Neural cell (in vitro differentiated cells): Measurements from ENCODE around the gene GAPDH. TPM values are rescaled to one million over a fixed set of nuclear protein-coding genes. Genes with fewer than 3 reads are reported as not detected.

Experiments
- H2AFZ ChIP-seq: fragments of 200-600, 300-800 bp; sonication (generic), shearing (Covaris generic); 2 replicates; pipeline ENCODE4 v1.6.0; 2014; ENCODE audit warnings: low read depth, mild to moderate bottlenecking, antibody characterized with exemption, low read length, moderate library complexity
- H3F3A ChIP-seq: fragments of 200-600 bp; shearing (Covaris generic); 2 replicates; pipeline ENCODE4 v1.6.1; 2016; ENCODE audit warnings: mild to moderate bottlenecking, moderate library complexity, mixed read lengths, antibody characterized with exemption, low read length; ENCODE audit not compliant: insufficient read depth, poor library complexity, severe bottlenecking
- H3K27ac ChIP-seq: fragments of 200-600, 300-800 bp; sonication (generic), shearing (Covaris generic); 2 replicates; pipeline ENCODE4 v1.5.1; 2014; ENCODE audit warnings: mild to moderate bottlenecking, low read length, moderate library complexity
- H3K27me3 ChIP-seq: fragments of 300-800, 200-600 bp; sonication (generic), shearing (Covaris generic); 2 replicates; pipeline ENCODE4 v1.6.0; 2014; ENCODE audit warnings: mild to moderate bottlenecking, low read depth, low read length, moderate library complexity; ENCODE audit not compliant: insufficient read depth
- H3K36me3 ChIP-seq: fragments of 300-800, 200-600 bp; sonication (generic), shearing (Covaris generic); 2 replicates; pipeline ENCODE4 v1.5.1; 2014; ENCODE audit warnings: mild to moderate bottlenecking, antibody characterized with exemption, low read length, moderate library complexity; ENCODE audit not compliant: insufficient read depth
- H3K4me2 ChIP-seq: fragments of 300-800, 200-600 bp; sonication (generic), shearing (Covaris generic); 2 replicates; pipeline ENCODE4 v1.6.0; 2014; ENCODE audit warnings: mild to moderate bottlenecking, low read length
- H3K4me3 ChIP-seq: fragments of 300-800, 200-600 bp; sonication (generic), shearing (Covaris generic); 2 replicates; pipeline ENCODE4 v1.5.1; 2014; ENCODE audit warnings: mild to moderate bottlenecking, low read length, moderate library complexity
- H3K79me2 ChIP-seq: fragments of 200-600 bp; shearing (Covaris generic); replicated peaks from 2 replicates; pipeline ENCODE4 v1.6.0; 2014; ENCODE audit warnings: mild to moderate bottlenecking, low read length, moderate library complexity; ENCODE audit not compliant: insufficient read depth
- H3K9ac ChIP-seq: fragments of 300-800, 200-600 bp; sonication (generic), shearing (Covaris generic); 2 replicates; pipeline ENCODE4 v1.6.1; 2016; ENCODE audit warnings: mild to moderate bottlenecking, low read length, mixed read lengths
- H3K9me2 ChIP-seq: fragments of 200-600 bp; shearing (Covaris generic); 2 replicates; pipeline ENCODE4 v1.6.1; 2016; ENCODE audit warnings: mild to moderate bottlenecking, low read length, mixed read lengths; ENCODE audit not compliant: insufficient read depth
- H3K9me3 ChIP-seq: fragments of 200-600, 300-800 bp; sonication (generic), shearing (Covaris generic); 2 replicates; pipeline ENCODE4 v1.6.1; 2016; ENCODE audit warnings: mild to moderate bottlenecking, mixed run types, low read length, moderate library complexity, mixed read lengths
- H4K20me1 ChIP-seq: fragments of 200-600 bp; shearing (Covaris generic); 2 replicates; pipeline ENCODE4 v1.6.1; 2016; ENCODE audit warnings: mild to moderate bottlenecking, mixed run types; ENCODE audit not compliant: insufficient read depth
- CTCF ChIP-seq: fragments of 450-650 bp; IDR thresholded peaks from 2 replicates; pipeline ENCODE4 v1.5.1; 2014; ENCODE audit warnings: antibody characterized with exemption, mild to moderate bottlenecking, moderate library complexity; ENCODE audit not compliant: poor library complexity, severe bottlenecking
- EP300 ChIP-seq: fragments of 450-650 bp; conservative IDR thresholded peaks from 2 replicates; pipeline ENCODE4 v1.6.1; 2014; ENCODE audit warnings: antibody characterized with exemption, mild to moderate bottlenecking, moderate library complexity; ENCODE audit not compliant: poor library complexity, severe bottlenecking
- EZH2 ChIP-seq: fragments of 200-600, 300-800 bp; shearing (Covaris generic), sonication (generic); IDR thresholded peaks from 2 replicates; pipeline ENCODE4 v1.6.1; 2014; ENCODE audit warnings: antibody characterized with exemption, low read length, borderline replicate concordance, mild to moderate bottlenecking; ENCODE audit not compliant: insufficient read depth, poor library complexity, severe bottlenecking
- MXI1 ChIP-seq: fragments of 450-650 bp; conservative IDR thresholded peaks from 2 replicates; pipeline ENCODE4 v1.6.1; 2014; ENCODE audit warnings: antibody characterized with exemption, mild to moderate bottlenecking; ENCODE audit not compliant: poor library complexity, severe bottlenecking
- POLR2AphosphoS5 ChIP-seq: IDR thresholded peaks from 2 replicates; pipeline ENCODE4 v1.6.1; 2012
- RAD21 ChIP-seq: fragments of 450-650 bp; conservative IDR thresholded peaks from 2 replicates; pipeline ENCODE4 v1.6.1; 2014; ENCODE audit warnings: antibody characterized with exemption, mild to moderate bottlenecking, moderate library complexity
- SMC3 ChIP-seq: fragments of 450-650 bp; conservative IDR thresholded peaks from 2 replicates; pipeline ENCODE4 v1.6.1; 2014; ENCODE audit warnings: antibody characterized with exemption, mild to moderate bottlenecking, moderate library complexity; ENCODE audit not compliant: poor library complexity
- TAF1 ChIP-seq: IDR thresholded peaks from 2 replicates; pipeline ENCODE4 v1.6.1; 2012; ENCODE audit warnings: low read depth
- polyA plus RNA-seq: library from polyadenylated mRNA; depleted of rRNA; stranded (reverse); fragments of >200 nt; gene quantifications from 2 replicates; pipeline ENCODE4 v1.2.3, GENCODE V29; 2014
- TF ChIP-seq, protein P1 (sequence below): IDR thresholded peaks from 2 replicates; pipeline ENCODE4 v1.6.1; 2012; ENCODE audit warnings: borderline replicate concordance

The GAPDH gene
- polyA plus RNA-seq, 1 donor from 2014 or later = 1,673 TPM

DNA sequence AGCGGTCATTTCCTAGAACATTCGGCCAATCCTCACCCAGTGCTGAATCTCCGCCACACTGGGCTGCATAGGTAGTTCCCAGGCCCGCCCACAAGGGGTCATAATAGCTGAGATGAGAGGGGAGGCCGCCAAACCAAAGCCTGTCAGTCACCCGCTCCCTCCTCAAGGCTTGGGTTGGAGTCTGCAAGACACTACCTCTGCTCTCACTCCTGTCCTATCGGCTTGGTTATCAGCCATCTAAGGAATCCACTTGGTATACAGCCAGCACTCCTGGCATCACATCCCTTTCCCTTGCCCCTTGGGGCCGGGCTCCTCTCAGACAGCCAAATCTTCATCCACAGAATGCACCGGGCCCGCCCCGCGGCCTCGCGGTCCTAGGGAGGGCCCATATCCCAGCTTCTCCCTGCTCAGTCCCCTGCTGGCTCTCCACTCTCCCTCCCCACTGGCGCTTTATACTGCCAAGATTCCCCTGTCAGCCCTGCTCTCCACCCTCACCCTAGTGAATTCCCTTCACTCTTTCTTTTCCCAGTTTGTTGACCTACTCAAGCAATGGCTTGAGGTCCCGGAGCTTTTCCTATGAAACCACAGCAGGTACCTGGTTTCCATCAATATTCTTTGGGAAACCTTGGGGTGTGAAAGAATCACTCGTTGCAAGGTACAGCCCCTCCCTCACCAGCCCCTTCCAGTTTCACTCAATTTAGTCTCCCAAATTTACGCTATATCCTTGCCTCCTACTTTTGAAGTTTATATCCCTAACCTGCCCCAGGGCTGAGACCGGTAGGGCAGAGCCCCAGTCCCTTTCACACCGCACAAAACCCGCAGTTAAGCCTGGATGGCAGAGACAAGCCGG is 20.1 kb downstream of the GAPDH start:
- Histone ChIP-seq H4K20me1 (peaks cover 5% of the 10 kb centered on the region), H3K27ac (no peak overlapping the region), H3K36me3 (no peaks in the 10 kb centered on the region), H3K4me2 (peak overlapping the region; percentile 68), H3K4me3 (peak overlapping the region; percentile 91), H3K79me2 (peaks cover 30% of the 10 kb centered on the region), H3K9ac (peak overlapping the region; percentile 75), H3K9me2 (no peaks in the 10 kb centered on the region), H2AFZ (no peak overlapping the region), H3K27me3 (no peaks in the 10 kb centered on the region), H3F3A (no peaks in the 10 kb centered on the region), H3K9me3 (no peaks in the 10 kb centered on the region)
- TF ChIP-seq TAF1 = peak; percentile 28
- peak; percentile 71 for TF ChIP-seq SMC3
- peak; percentile 19 for TF ChIP-seq MXI1
- peak; percentile 76 for TF ChIP-seq CTCF
- TF ChIP-seq, protein P1, sequence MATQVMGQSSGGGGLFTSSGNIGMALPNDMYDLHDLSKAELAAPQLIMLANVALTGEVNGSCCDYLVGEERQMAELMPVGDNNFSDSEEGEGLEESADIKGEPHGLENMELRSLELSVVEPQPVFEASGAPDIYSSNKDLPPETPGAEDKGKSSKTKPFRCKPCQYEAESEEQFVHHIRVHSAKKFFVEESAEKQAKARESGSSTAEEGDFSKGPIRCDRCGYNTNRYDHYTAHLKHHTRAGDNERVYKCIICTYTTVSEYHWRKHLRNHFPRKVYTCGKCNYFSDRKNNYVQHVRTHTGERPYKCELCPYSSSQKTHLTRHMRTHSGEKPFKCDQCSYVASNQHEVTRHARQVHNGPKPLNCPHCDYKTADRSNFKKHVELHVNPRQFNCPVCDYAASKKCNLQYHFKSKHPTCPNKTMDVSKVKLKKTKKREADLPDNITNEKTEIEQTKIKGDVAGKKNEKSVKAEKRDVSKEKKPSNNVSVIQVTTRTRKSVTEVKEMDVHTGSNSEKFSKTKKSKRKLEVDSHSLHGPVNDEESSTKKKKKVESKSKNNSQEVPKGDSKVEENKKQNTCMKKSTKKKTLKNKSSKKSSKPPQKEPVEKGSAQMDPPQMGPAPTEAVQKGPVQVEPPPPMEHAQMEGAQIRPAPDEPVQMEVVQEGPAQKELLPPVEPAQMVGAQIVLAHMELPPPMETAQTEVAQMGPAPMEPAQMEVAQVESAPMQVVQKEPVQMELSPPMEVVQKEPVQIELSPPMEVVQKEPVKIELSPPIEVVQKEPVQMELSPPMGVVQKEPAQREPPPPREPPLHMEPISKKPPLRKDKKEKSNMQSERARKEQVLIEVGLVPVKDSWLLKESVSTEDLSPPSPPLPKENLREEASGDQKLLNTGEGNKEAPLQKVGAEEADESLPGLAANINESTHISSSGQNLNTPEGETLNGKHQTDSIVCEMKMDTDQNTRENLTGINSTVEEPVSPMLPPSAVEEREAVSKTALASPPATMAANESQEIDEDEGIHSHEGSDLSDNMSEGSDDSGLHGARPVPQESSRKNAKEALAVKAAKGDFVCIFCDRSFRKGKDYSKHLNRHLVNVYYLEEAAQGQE = no peak
- peak; percentile 52 for TF ChIP-seq RAD21
- no peak for TF ChIP-seq EZH2
- TF ChIP-seq POLR2AphosphoS5 = no peak
- TF ChIP-seq EP300 = no peak

- no peaks in the 10 kb centered on the region for H3K36me3 ChIP-seq
- H3K9me3 ChIP-seq = no peaks in the 10 kb centered on the region
- peak overlapping the region; percentile 75 for H3K9ac ChIP-seq
- peaks cover 30% of the 10 kb centered on the region for H3K79me2 ChIP-seq
- peak overlapping the region; percentile 56 for H3K27ac ChIP-seq
- H3K4me3 ChIP-seq = peak overlapping the region; percentile 91
- no peaks in the 10 kb centered on the region for H3F3A ChIP-seq
- no peaks in the 10 kb centered on the region for H3K9me2 ChIP-seq
- no peaks in the 10 kb centered on the region for H3K27me3 ChIP-seq
- H4K20me1 ChIP-seq = peaks cover 5% of the 10 kb centered on the region
- no peak for TF ChIP-seq TAF1
- no peak for TF ChIP-seq CTCF
- TF ChIP-seq, protein P1 = no peak
- TF ChIP-seq MXI1 = no peak
- TF ChIP-seq EP300 = no peak
- no peak for TF ChIP-seq SMC3
- TF ChIP-seq EZH2 = no peak
- peak overlapping the region; percentile 68 for H3K4me2 ChIP-seq
- H2AFZ ChIP-seq = no peak overlapping the region
Observed at GRCh38 chr12:6555018-6555691, 20.8 kb downstream of the GAPDH start.
